NCI-H526 (cell line): ENCODE results near the gene NUBPL.
"Not testable (repeated sequence)": the region's sequence is repeated elsewhere in the genome, so short reads cannot be mapped to it uniquely, and the experiment has no call there.

Experiments
- DNase-seq, 2 experiments: peaks; one replicate each; lab custom pipeline; 2025; lab: John Stamatoyannopoulos, UW

NUBPL gene

DNA sequence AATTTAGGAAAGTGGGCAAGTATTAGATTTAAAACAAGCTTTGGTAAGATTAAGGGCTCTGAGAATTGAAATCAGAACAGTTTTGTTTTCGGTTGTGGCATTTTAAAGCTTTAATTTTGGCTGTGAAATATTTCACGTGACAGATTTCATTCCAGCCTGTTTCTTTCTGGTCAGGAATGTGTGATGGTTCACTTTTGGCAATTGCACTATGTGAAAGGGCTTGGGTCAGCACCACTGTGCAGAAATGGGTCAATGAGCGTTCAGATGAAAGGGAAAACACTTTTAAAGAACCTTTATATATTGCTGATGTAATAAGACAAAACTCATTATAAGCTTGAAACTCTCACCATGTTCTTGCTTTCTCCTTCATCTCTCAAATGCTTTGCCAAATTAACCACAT is 17.1 kb downstream of the NUBPL start:
- no peak for DNase-seq

DNA sequence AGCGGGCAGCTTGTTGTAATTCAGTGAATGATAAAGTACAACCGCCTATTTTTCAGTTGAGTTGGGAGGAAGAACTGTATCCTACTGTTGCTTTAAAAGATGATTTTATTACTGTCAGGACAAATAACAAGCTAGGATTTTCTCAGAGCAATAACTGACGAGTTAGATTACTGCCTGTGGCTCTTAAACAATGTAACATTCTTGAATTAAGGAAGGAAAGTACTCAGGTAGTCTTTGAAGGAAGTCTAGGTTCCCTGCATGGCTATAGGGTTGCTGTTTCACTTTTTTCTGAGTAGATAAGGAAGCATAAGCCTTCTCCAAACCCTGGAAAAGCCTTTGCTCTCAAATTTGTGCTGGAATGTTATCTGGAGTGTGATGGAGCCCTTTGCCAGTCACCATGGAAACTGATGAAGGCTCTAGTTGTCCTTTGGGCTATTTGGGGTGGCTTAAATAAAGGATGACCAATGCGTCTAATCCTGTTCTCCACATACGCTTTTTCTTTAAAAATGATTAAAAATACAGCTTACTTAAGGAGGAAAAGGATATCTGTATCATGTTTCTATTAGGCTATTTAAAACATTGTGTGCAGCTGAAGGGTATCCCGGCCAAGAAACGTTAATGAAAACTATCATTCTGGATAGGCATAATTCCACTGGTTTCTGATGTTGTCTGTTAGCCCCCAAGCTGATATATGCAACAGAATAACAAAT is 17.7 kb downstream of the NUBPL start:
- no peak for DNase-seq

- DNase-seq = no peak
Measured at GRCh38 chr14:31580234-31580633, 19.0 kb downstream of the NUBPL start.

- DNase-seq = no peak
Measured at GRCh38 chr14:31582286-31582691, 21.1 kb downstream of the NUBPL start.

- DNase-seq = no peak
Measured at GRCh38 chr14:31582836-31583452, 21.7 kb downstream of the NUBPL start.

DNA sequence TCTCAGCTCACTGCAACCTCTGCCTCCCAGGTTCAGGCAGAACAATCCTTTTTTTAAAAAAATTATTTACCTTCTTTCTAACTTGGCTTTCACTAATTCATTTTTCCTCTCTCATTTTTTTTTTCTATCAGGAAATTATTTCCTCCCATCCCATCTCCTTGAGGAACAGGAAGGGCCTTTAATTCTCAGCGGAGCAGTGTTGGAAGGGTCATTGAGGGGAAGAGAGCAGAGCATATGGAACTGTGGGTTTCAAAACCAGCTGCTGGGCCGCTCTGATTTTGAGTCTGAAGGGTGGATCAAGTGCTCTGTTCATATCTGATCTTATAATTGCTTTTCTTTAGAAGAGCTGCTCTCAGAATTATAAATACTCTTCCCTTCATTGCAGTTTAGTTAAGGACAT is 29.0 kb downstream of the NUBPL start:
- DNase-seq = no peak

GRCh38 chr14:31592122-31592521 is 30.9 kb downstream of the NUBPL start:
- no peak for DNase-seq

- no peak for DNase-seq
Measured at GRCh38 chr14:31592631-31593030, 31.4 kb downstream of the NUBPL start.

- no peak for DNase-seq
Measured at GRCh38 chr14:31596342-31597095, 35.3 kb downstream of the NUBPL start.

GRCh38 chr14:31605702-31606101 is 44.5 kb downstream of the NUBPL start:
- DNase-seq = no peak

- no peak for DNase-seq
Measured at GRCh38 chr14:31611778-31612433, 50.7 kb downstream of the NUBPL start.

DNA sequence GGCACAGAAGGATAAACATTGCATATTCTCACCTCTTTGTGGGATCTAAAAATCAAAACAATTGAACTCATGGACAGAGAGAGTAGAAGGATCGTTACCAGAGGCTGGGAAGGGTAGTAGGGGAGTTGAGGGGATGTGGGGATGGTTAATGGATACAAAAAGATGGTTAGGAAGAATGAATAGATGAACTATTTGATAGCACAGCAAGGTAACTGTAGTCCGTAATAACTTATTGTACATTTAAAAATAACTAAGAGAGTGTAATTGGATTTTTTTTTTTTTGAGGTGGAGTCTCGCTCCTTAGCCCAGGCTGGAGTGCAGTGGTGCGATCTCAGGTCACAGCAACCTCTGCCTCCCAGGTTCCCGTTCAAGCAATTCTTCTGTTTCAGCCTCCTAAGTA is 52.0 kb downstream of the NUBPL start:
- no peak for DNase-seq

GRCh38 chr14:31618884-31619283 is 57.7 kb downstream of the NUBPL start:
- not testable (repeated sequence) for DNase-seq

- no peak for DNase-seq
Measured at GRCh38 chr14:31619440-31619839, 58.2 kb downstream of the NUBPL start.

DNA sequence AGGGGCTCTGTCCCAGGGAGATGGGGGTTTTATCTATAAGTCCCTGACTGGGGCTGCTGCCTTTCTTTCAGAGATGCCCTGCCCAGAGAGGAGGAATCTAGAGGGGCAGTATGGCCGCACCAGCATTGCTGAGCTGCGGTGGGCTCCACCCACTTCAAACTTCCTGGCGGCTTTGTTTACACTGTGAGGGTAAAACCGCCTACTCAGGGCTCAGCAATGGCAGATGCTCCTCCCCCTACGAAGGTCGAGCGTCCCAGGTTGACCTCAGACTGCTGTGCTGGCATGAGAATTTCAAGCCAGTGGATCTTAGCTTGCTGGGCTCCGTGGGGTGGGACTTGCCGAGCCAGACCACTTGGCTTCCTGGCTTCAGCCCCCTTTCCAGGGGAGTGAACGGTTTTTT is 59.7 kb downstream of the NUBPL start:
- DNase-seq = not testable (repeated sequence)

DNA sequence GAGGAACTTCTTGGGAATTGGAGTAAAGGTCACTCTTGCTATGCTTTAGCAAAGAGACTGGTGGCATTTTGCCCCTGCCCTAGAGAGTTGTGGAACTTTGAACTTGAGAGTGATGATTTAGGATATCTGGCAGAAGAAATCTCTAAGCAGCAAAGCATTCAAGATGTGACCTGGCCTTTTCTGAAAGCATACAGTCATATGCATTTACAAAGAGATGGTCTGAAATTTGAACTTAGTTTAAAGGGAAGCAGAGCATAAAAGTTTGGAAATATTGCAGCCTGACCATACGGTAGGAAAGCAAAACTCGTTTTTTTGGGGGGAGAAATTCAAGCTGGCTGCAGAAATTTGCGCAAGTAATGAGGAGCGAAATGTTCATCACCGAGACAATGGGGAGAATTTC is 60.9 kb downstream of the NUBPL start:
- no peak for DNase-seq

GRCh38 chr14:31652900-31653299 is 91.7 kb downstream of the NUBPL start:
- DNase-seq = not testable (repeated sequence)

DNA sequence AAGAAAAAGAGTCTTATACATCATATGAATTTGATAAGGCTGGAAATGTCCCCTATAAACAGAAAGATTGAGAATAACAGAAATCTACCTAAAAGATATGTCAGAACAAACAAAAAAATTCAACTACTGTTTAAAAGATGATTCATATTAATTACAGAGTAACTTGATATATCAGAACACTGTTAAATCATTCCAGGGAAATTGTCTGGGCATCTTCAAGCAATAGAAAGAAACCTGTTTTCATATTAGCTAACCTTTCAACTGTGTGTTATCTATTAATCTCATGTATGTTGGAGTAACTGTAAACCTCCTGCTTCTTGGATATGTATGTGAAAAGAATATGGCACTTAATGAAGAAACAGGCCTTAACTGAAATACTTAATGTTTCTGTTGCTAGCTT is 96.7 kb downstream of the NUBPL start:
- DNase-seq = no peak

- DNase-seq = no peak
Measured at GRCh38 chr14:31659278-31659677, 98.1 kb downstream of the NUBPL start.

GRCh38 chr14:31660191-31660590 is 99.0 kb downstream of the NUBPL start:
- DNase-seq = no peak

GRCh38 chr14:31660728-31661127 is 99.5 kb downstream of the NUBPL start:
- no peak for DNase-seq

DNA sequence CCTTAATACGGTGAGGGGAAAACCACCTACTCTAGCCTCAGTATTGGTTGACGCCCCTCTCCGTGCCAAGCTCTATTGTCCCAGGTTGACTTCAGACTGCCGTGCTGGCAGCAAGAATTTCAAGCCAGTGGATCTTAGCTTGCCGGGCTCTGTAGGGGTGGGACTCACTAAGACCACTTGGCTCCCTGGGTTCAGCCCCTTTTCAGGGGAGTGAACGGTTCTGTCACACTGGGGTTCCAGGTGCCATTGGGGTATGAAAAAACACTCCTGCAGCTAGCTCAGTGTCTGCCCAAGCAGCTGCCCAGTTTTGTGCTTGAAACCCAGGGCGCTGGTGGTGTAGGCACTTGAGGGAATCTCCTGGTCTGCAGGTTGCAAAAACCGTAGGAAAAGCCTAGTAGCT is 107.1 kb downstream of the NUBPL start:
- no peak for DNase-seq

- DNase-seq = no peak
Measured at GRCh38 chr14:31672709-31673108, 111.5 kb downstream of the NUBPL start.
